T-helper 2 cell (primary cell): ENCODE measurements around the gene TCAIM.
A peak's percentile ranks its signal among the peaks of the same experiment; 100 is the strongest.
"Not testable (repeated sequence)": the region's sequence is repeated elsewhere in the genome, so short reads cannot be mapped to it uniquely, and the experiment has no call there.

ENCODE experiments used
- DNase-seq, 5 experiments: peaks; one replicate each; pipeline versions ENCODE4 v3.0.0 to v3.0.0-alpha.2; 2012 to 2022

TCAIM gene

GRCh38 chr3:44416031-44417030 lies 77.8 kb downstream of the TCAIM start:
- no peak for DNase-seq

GRCh38 chr3:44418118-44418517 lies 79.6 kb downstream of the TCAIM start:
- DNase-seq = not testable (repeated sequence)

GRCh38 chr3:44418549-44418948 lies 80.0 kb downstream of the TCAIM start:
- no peak for DNase-seq

GRCh38 chr3:44419116-44419922 lies 80.8 kb downstream of the TCAIM start:
- no peak for DNase-seq

- no peak for DNase-seq
Measured at GRCh38 chr3:44419923-44420650, 81.5 kb downstream of the TCAIM start.

- DNase-seq = no peak
Measured at GRCh38 chr3:44420676-44421075, 82.1 kb downstream of the TCAIM start.

- DNase-seq = no peak
Measured at GRCh38 chr3:44421280-44421679, 82.7 kb downstream of the TCAIM start.

GRCh38 chr3:44424758-44425157 lies 86.2 kb downstream of the TCAIM start:
- no peak for DNase-seq

GRCh38 chr3:44427683-44428082 lies 89.1 kb downstream of the TCAIM start:
- DNase-seq = no peak

- DNase-seq = no peak
Measured at GRCh38 chr3:44428910-44429309, 90.3 kb downstream of the TCAIM start.

- no peak for DNase-seq
Measured at GRCh38 chr3:44429459-44429858, 90.9 kb downstream of the TCAIM start.

GRCh38 chr3:44430466-44430865 lies 91.9 kb downstream of the TCAIM start:
- DNase-seq = no peak

GRCh38 chr3:44434834-44435510 lies 96.4 kb downstream of the TCAIM start:
- no peak for DNase-seq

- DNase-seq = no peak
Measured at GRCh38 chr3:44436181-44436580, 97.6 kb downstream of the TCAIM start.

- DNase-seq = no peak
Measured at GRCh38 chr3:44437800-44438199, 99.2 kb downstream of the TCAIM start.

GRCh38 chr3:44439499-44440295 lies 101.1 kb downstream of the TCAIM start:
- peak in 4 of 5 experiments; percentile 33 to 98 (median 62) for DNase-seq

GRCh38 chr3:44442596-44443309 lies 104.2 kb downstream of the TCAIM start:
- DNase-seq = peak in 1 of 5 experiments; percentile 50

- DNase-seq = no peak
Measured at GRCh38 chr3:44444437-44444836, 105.9 kb downstream of the TCAIM start.

- DNase-seq = no peak
Measured at GRCh38 chr3:44444896-44445691, 106.5 kb downstream of the TCAIM start.

GRCh38 chr3:44445786-44446185 lies 107.2 kb downstream of the TCAIM start:
- DNase-seq = no peak
